H1 (cell line): ENCODE measurements around the gene GNB3. TPM values are rescaled to one million over a fixed set of nuclear protein-coding genes. Genes with fewer than 3 reads are reported as not detected.
"Not testable (repeated sequence)": the region's sequence is repeated elsewhere in the genome, so short reads cannot be mapped to it uniquely, and the experiment has no call there.

Experiments
- CTCF ChIA-PET: fragments of 300-600 bp; sonication (Branson Sonifier 250); formaldehyde crosslinking; loops from one replicate; lab custom pipeline; 2021; ENCODE audit not compliant: partially characterized antibody; lab: Charles Lee
- POLR2A ChIA-PET: fragments of 300-600 bp; sonication (Branson Sonifier 250); formaldehyde crosslinking; loops from one replicate; lab custom pipeline; 2021; ENCODE audit warnings: inconsistent platforms; ENCODE audit not compliant: partially characterized antibody; lab: Charles Lee
- DNase-seq, 2 experiments: peaks; one replicate each; pipeline versions ENCODE4 v3.0.0 to v3.0.0-alpha.2; 2010 to 2022; ENCODE audit warnings: low spot score in 2 of 2, low read depth in 1 of 2, mixed read lengths in 1 of 2
- FAIRE-seq: peaks from 2 replicates; lab custom pipeline; 2011; peaks lifted over from hg19 to GRCh38; lab: Jason Lieb, UNC
- H2AFZ ChIP-seq: 2 replicates; pipeline ENCODE4 v1.8.1; 2012; ENCODE audit warnings: low read length, inconsistent platforms
- H2AK5ac ChIP-seq: 2 replicates; pipeline ENCODE4 v1.6.1; 2013; ENCODE audit warnings: low read depth, low read length
- H2BK120ac ChIP-seq: replicated peaks from 2 replicates; pipeline ENCODE3; 2013; ENCODE audit warnings: low read depth, low read length, inconsistent platforms
- H2BK12ac ChIP-seq: 2 replicates; pipeline ENCODE4 v1.6.1; 2013; ENCODE audit warnings: low read depth, low read length
- H2BK15ac ChIP-seq: 2 replicates; pipeline ENCODE4 v1.6.1; 2013; ENCODE audit warnings: low read length
- H2BK20ac ChIP-seq: 2 replicates; pipeline ENCODE4 v1.6.1; 2013; ENCODE audit warnings: low read length
- H2BK5ac ChIP-seq: 2 replicates; pipeline ENCODE4 v1.6.1; 2013; ENCODE audit warnings: low read depth, low read length
- H3K14ac ChIP-seq: 2 replicates; pipeline ENCODE4 v1.6.1; 2013; ENCODE audit warnings: inconsistent platforms; ENCODE audit not compliant: insufficient read length
- H3K18ac ChIP-seq: 2 replicates; pipeline ENCODE4 v1.6.1; 2013; ENCODE audit warnings: low read length; ENCODE audit errors: extremely low read depth
- H3K23ac ChIP-seq: 2 replicates; pipeline ENCODE4 v1.6.1; 2013; ENCODE audit warnings: inconsistent platforms; ENCODE audit not compliant: insufficient read length
- H3K23me2 ChIP-seq: 2 replicates; pipeline ENCODE4 v1.6.1; 2013; ENCODE audit warnings: low read depth, low read length
- H3K27ac ChIP-seq: 2 replicates; pipeline ENCODE4 v1.6.1; 2011; ENCODE audit warnings: low read depth, low read length, inconsistent platforms
- H3K27me3 ChIP-seq, 4 experiments: replicated peaks in 1 of 4; 1 replicate in 1 of 4; 2 replicates in 3 of 4; pipeline versions ENCODE4 v1.6.1 to v1.8.1; 2011 to 2013; ENCODE audit warnings: low read length in 3 of 4, mild to moderate bottlenecking in 3 of 4, inconsistent platforms in 2 of 4, mixed read lengths in 2 of 4, moderate library complexity in 1 of 4; ENCODE audit not compliant: control insufficient read depth in 3 of 4, insufficient read depth in 3 of 4; ENCODE audit errors: extremely low read depth in 1 of 4
- H3K36me3 ChIP-seq, 4 experiments: 2 replicates each; pipeline versions ENCODE4 v1.6.1 to v1.8.1; 2011 to 2013; ENCODE audit warnings: mild to moderate bottlenecking in 4 of 4, low read length in 3 of 4, moderate library complexity in 2 of 4, control low read depth in 1 of 4, inconsistent platforms in 1 of 4; ENCODE audit not compliant: insufficient read depth in 4 of 4, control insufficient read depth in 2 of 4
- H3K4ac ChIP-seq: replicated peaks from 2 replicates; pipeline ENCODE3; 2013; ENCODE audit warnings: low read length, low read depth, mixed read lengths, inconsistent platforms; ENCODE audit not compliant: insufficient read length
- H3K4me1 ChIP-seq, 4 experiments: replicated peaks in 1 of 4; 1 replicate in 1 of 4; 2 replicates in 3 of 4; pipeline versions ENCODE4 v1.6.1 to v1.8.1; 2011 to 2013; ENCODE audit warnings: low read length in 3 of 4, inconsistent platforms in 2 of 4, mixed read lengths in 1 of 4; ENCODE audit not compliant: insufficient read depth in 4 of 4, control insufficient read depth in 3 of 4
- H3K4me2 ChIP-seq, 2 experiments: 2 replicates each; pipeline versions ENCODE4 v1.6.1 to v1.8.1; 2011 to 2013; ENCODE audit warnings: low read depth in 2 of 2, low read length in 2 of 2, control low read depth in 1 of 2, inconsistent platforms in 1 of 2, mild to moderate bottlenecking in 1 of 2; ENCODE audit not compliant: insufficient read depth in 1 of 2
- H3K4me3 ChIP-seq, 4 experiments: fragments of 200-600, 300-600 bp in 1 of 4; sonication (generic), shearing (Covaris generic), sonication (Bioruptor Twin) in 1 of 4; 2 replicates each; pipeline versions ENCODE4 v1.5.1 to v1.8.1; 2011 to 2016; ENCODE audit warnings: low read length in 4 of 4, low read depth in 3 of 4, control low read depth in 2 of 4, inconsistent platforms in 2 of 4, mild to moderate bottlenecking in 2 of 4, mixed read lengths in 1 of 4, moderate library complexity in 1 of 4; ENCODE audit not compliant: insufficient read depth in 2 of 4; ENCODE audit errors: extremely low read depth in 1 of 4
- H3K56ac ChIP-seq: replicated peaks from 2 replicates; pipeline ENCODE3; 2013; ENCODE audit warnings: low read depth, mild to moderate bottlenecking, mixed read lengths, low read length, inconsistent platforms; ENCODE audit not compliant: insufficient read length
- H3K79me1 ChIP-seq: 2 replicates; pipeline ENCODE4 v1.6.1; 2013; ENCODE audit warnings: low read depth, low read length, control low read depth
- H3K79me2 ChIP-seq, 2 experiments: 2 replicates each; pipeline versions ENCODE4 v1.6.1 to v1.8.1; 2012 to 2013; ENCODE audit warnings: low read length in 2 of 2, mild to moderate bottlenecking in 2 of 2, inconsistent platforms in 1 of 2; ENCODE audit not compliant: insufficient read depth in 2 of 2, control insufficient read depth in 1 of 2
- H3K9ac ChIP-seq, 4 experiments: replicated peaks in 1 of 4; 1 replicate in 1 of 4; 2 replicates in 3 of 4; pipeline versions ENCODE4 v1.6.1 to v1.8.1; 2011 to 2013; ENCODE audit warnings: low read depth in 3 of 4, low read length in 3 of 4, control low read depth in 2 of 4, mild to moderate bottlenecking in 2 of 4, moderate library complexity in 2 of 4, inconsistent platforms in 1 of 4; ENCODE audit errors: extremely low read depth in 1 of 4
- H3K9me3 ChIP-seq, 2 experiments: 2 replicates each; pipeline versions ENCODE4 v1.6.1 to v1.8.1; 2012 to 2013; ENCODE audit warnings: mild to moderate bottlenecking in 2 of 2, moderate library complexity in 2 of 2, control low read depth in 1 of 2, inconsistent platforms in 1 of 2, low read depth in 1 of 2, low read length in 1 of 2, mixed read lengths in 1 of 2; ENCODE audit not compliant: insufficient read depth in 2 of 2
- H4K20me1 ChIP-seq, 2 experiments: replicated peaks in 1 of 2; 2 replicates each; pipeline versions ENCODE3 to v1.8.1; 2011 to 2013; ENCODE audit warnings: inconsistent platforms in 2 of 2, low read length in 2 of 2, mild to moderate bottlenecking in 1 of 2; ENCODE audit not compliant: insufficient read depth in 2 of 2, control insufficient read depth in 1 of 2
- H4K5ac ChIP-seq: 2 replicates; pipeline ENCODE4 v1.6.1; 2013; ENCODE audit warnings: low read length, low read depth, mixed read lengths, inconsistent platforms; ENCODE audit not compliant: insufficient read length
- H4K8ac ChIP-seq: 2 replicates; pipeline ENCODE4 v1.8.0; 2013; ENCODE audit warnings: mild to moderate bottlenecking, moderate library complexity, low read length, inconsistent platforms; ENCODE audit not compliant: insufficient read depth; ENCODE audit errors: extremely low read depth
- H4K91ac ChIP-seq: replicated peaks from 2 replicates; pipeline ENCODE3; 2013; ENCODE audit warnings: low read length, mixed read lengths, inconsistent platforms; ENCODE audit not compliant: insufficient read length
- CHD1 ChIP-seq: IDR thresholded peaks from 2 replicates; pipeline ENCODE4 v1.6.1; 2012; ENCODE audit warnings: low read depth, low read length, improper control_type of control experiment
- EZH2 ChIP-seq: fragments of 200-600 bp; sonication (generic); IDR thresholded peaks from 2 replicates; pipeline ENCODE4 v1.7.1; 2012; ENCODE audit warnings: low read depth, mild to moderate bottlenecking, moderate library complexity, low read length, inconsistent platforms; ENCODE audit not compliant: severe bottlenecking
- NANOG ChIP-seq: IDR thresholded peaks from 2 replicates; pipeline ENCODE4 v1.6.1; 2011; ENCODE audit warnings: low read length, low read depth, mild to moderate bottlenecking, inconsistent platforms; ENCODE audit not compliant: insufficient read depth, poor library complexity, severe bottlenecking
- NRF1 ChIP-seq: IDR thresholded peaks from 2 replicates; pipeline ENCODE4 v1.6.1; 2011; ENCODE audit warnings: mild to moderate bottlenecking, low read depth, low read length, improper control_type of control experiment
- RFX5 ChIP-seq: IDR thresholded peaks from 2 replicates; pipeline ENCODE4 v1.6.1; 2011; ENCODE audit warnings: low read depth, low read length, improper control_type of control experiment, borderline replicate concordance
- SIRT6 ChIP-seq: IDR thresholded peaks from one replicate; pipeline ENCODE4 v1.7.1; 2012; ENCODE audit warnings: low read length, inconsistent platforms
- TCF12 ChIP-seq: IDR thresholded peaks from 2 replicates; pipeline ENCODE4 v1.6.1; 2011; ENCODE audit warnings: low read depth, mild to moderate bottlenecking, low read length
- WGBS, 2 experiments: shearing (Covaris generic) in 1 of 2; methylation state at CpG; one replicate each; pipeline versions ENCODE4 v1.1.6 to v1.1.7; 2013 to 2015; ENCODE audit warnings: low lambda C conversion rate in 2 of 2, mixed read lengths in 2 of 2, inconsistent platforms in 1 of 2, low coverage in 1 of 2, missing lambda C conversion rate in 1 of 2; ENCODE audit not compliant: insufficient replicate concordance in 2 of 2, insufficient coverage in 1 of 2, insufficient read length in 1 of 2; ENCODE audit errors: extremely low coverage in 1 of 2, missing lambda C conversion rate in 1 of 2; 5-methylcytosine and 5-hydroxymethylcytosine counted together
- polyA plus RNA-seq, 7 experiments: library from polyadenylated mRNA; depleted of rRNA in 3 of 7; stranded (reverse) in 5 of 7; unstranded in 2 of 7; fragments of >200 nt in 5 of 7; fragments of 200-250 nt in 2 of 7; gene quantifications; 1 replicate in 5 of 7; 2 replicates in 1 of 7; 4 replicates in 1 of 7; pipeline versions ENCODE4 v1.2.1 to v1.2.3, GENCODE V29; 2011 to 2013; ENCODE audit warnings: missing spikeins in 2 of 7, mixed read lengths in 2 of 7
- total RNA-seq: library from RNA; stranded (reverse); fragmentation: NEBNext Ultra II Directional; extraction: Animal tissue kit (Norgen Biotek cat#: 25700); gene quantifications from 2 replicates; pipeline ENCODE4 v1.2.1, GENCODE V29; 2021

The GNB3 gene
- total and polyA plus RNA-seq, 2 of the 8 experiments (the other 6 are each of a cell fraction or from before 2014, with no cell fraction given), result 9.9 TPM

GRCh38 chr12:6873094-6874014 is 32.6 kb downstream of the GNB3 start, which contains the start of gene SPSB2 (continued):
- TF ChIP-seq EZH2 (no peak), TCF12 (0 out of 2 replicates have a peak, but pooled peaks have one; percentile 28), RFX5 (no peak), SIRT6 (no peak), NRF1 (no peak), CHD1 (no peak), NANOG (peak; percentile 28)

GRCh38 chr12:6874015-6874368 is 33.3 kb downstream of the GNB3 start:
- Histone ChIP-seq H2BK5ac (peak overlapping the region; percentile 83), H3K4me1 (peaks cover 2 to 27% (median 12%) of the 10 kb centered on the region in 4 experiments), H3K27ac (0 out of 2 replicates have a peak overlapping the region, but pooled peaks have one; percentile 61), H2AFZ (peak overlapping the region; percentile 83; the same call in 1 of the 2 replicates), H2BK120ac (peak overlapping the region; percentile 83), H3K36me3 (peaks cover 8 to 31% (median 12%) of the 10 kb centered on the region in 4 experiments), H2BK15ac (0 out of 2 replicates have a peak overlapping the region, but pooled peaks have one; percentile 6), H3K4me2 (peak overlapping the region; percentile 82 to 85), H3K9ac (peak overlapping the region in 3 of 4 experiments; percentile 34 to 74 (median 38); a peak in 5 of 7 replicates), H3K4me3 (peak overlapping the region; percentile 68 to 85 (median 76)), H4K5ac (peak overlapping the region; percentile 75), H3K18ac (peak overlapping the region; percentile 98), H4K20me1 (peaks cover 18 to 22% of the 10 kb centered on the region in 2 experiments)
- not testable (repeated sequence) for H4K91ac ChIP-seq, H3K23me2 ChIP-seq, H2AK5ac ChIP-seq, H3K27me3 ChIP-seq, FAIRE-seq, H3K23ac ChIP-seq, H3K14ac ChIP-seq, H3K79me1 ChIP-seq, H2BK12ac ChIP-seq, H3K79me2 ChIP-seq, H3K9me3 ChIP-seq, H3K4ac ChIP-seq, H2BK20ac ChIP-seq, DNase-seq, H3K56ac ChIP-seq, H4K8ac ChIP-seq
- ChIA-PET CTCF (interaction anchor here (0.7 to 10.4 kb wide), 8 partner anchors 9 to 90 kb away, joined by 3 to 216 read pairs (median 6); partner anchors contain the start of genes C12orf57 and RNU7-1), POLR2A (interaction anchor here (1.1 to 18.9 kb wide), 7 partner anchors 9 to 66 kb away, joined by 3 to 588 read pairs (median 264); partner anchors contain the start of genes ATN1, C12orf57, CDCA3 and ENO2)
- WGBS, 2 experiments, result 75% methylated on average over 9 of the region's 9 CpGs; no CpG with 5 or more reads in 1 of the 2 experiments
